Small intestine (tissue), 7 donors: Measurements from ENCODE around the gene MTA3. TPM values are rescaled to one million over a fixed set of nuclear protein-coding genes. Genes with fewer than 3 reads are reported as not detected.
"Not testable (repeated sequence)": the region's sequence is repeated elsewhere in the genome, so short reads cannot be mapped to it uniquely, and the experiment has no call there.

Source experiments
- DNase-seq, 2 donors: peaks; one replicate each; pipeline versions ENCODE4 v3.0.0 to v3.0.0-alpha.2; 2013
- FAIRE-seq: peaks from 2 replicates; lab custom pipeline; 2012; peaks lifted over from hg19 to GRCh38; lab: Jason Lieb, UNC
- H3K27ac ChIP-seq, 3 donors: one replicate each; pipeline ENCODE4 v1.5.1; 2013; ENCODE audit warnings: low read length in 2 of 3, mild to moderate bottlenecking in 2 of 3, control low read depth in 1 of 3, inconsistent platforms in 1 of 3, low read depth in 1 of 3, moderate library complexity in 1 of 3
- H3K27me3 ChIP-seq, 3 donors: one replicate each; pipeline ENCODE4 v1.6.1; 2013; ENCODE audit warnings: low read length in 3 of 3, inconsistent platforms in 1 of 3; ENCODE audit not compliant: control insufficient read depth in 3 of 3, insufficient read depth in 3 of 3
- H3K36me3 ChIP-seq, 3 donors: one replicate each; pipeline ENCODE4 v1.6.1; 2013; ENCODE audit warnings: low read length in 3 of 3, inconsistent platforms in 1 of 3, low read depth in 1 of 3, mild to moderate bottlenecking in 1 of 3, moderate library complexity in 1 of 3; ENCODE audit not compliant: control insufficient read depth in 3 of 3, insufficient read depth in 2 of 3
- H3K4me1 ChIP-seq, 3 donors: one replicate each; pipeline ENCODE4 v1.6.1; 2013; ENCODE audit warnings: low read length in 2 of 3, inconsistent platforms in 1 of 3, low read depth in 1 of 3, mild to moderate bottlenecking in 1 of 3, moderate library complexity in 1 of 3; ENCODE audit not compliant: control insufficient read depth in 3 of 3, insufficient read depth in 2 of 3
- H3K4me3 ChIP-seq, 3 donors: one replicate each; pipeline ENCODE4 v1.5.1; 2013; ENCODE audit warnings: low read length in 3 of 3, control low read depth in 1 of 3, inconsistent platforms in 1 of 3, low read depth in 1 of 3, mild to moderate bottlenecking in 1 of 3, moderate library complexity in 1 of 3
- H3K9me3 ChIP-seq, 2 donors: one replicate each; pipeline ENCODE4 v1.6.1; 2013; ENCODE audit warnings: low read depth in 1 of 2, low read length in 1 of 2; ENCODE audit not compliant: control insufficient read depth in 2 of 2, insufficient read depth in 1 of 2
- WGBS, 3 donors: extraction: QIAGEN DNeasy Blood & Tissue Kit; methylation state at CpG; one replicate each; pipeline ENCODE4 v1.1.7; 2013; 5-methylcytosine and 5-hydroxymethylcytosine counted together
- polyA plus RNA-seq, 4 donors: library from polyadenylated mRNA; stranded (reverse) in 3 of 4; unstranded in 1 of 4; fragments of 200-250 nt in 3 of 4; fragments of 120-200 nt in 1 of 4; gene quantifications; one replicate each; pipeline versions ENCODE4 v1.2.1 to v1.2.3, GENCODE V29; 2013
- donor health status: healthy with polysubstance abuse.
- donor health status: control.
- donor health status: control.
- donor health status: Bipolar disorder and iron deficiency.
- donor health status: healthy.

The MTA3 gene
- polyA plus RNA-seq, 4 donors: 16.6 to 41.1 (median 27.3) TPM

DNA sequence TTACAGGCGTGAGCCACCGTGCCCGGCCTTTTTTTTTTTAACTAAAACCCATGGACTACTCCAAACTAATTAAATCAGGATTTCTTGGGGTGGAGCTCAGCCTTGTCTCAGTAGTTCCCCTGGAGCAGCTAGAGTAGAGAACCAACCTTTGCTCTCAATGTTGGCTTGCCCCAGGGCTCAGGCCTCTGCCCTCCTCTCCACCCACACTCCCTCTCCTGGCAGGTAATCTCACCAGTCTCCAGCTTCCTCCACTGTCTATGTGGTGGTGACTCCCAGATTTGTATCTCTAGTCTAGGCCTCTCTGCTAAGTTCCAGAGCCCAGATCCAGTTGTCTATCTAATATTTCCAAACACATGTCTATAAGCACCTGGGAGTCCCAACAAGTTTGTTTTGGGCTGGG lies 9.6 kb upstream of the MTA3 start:
- Histone ChIP-seq H3K27ac (peak overlapping the region in 2 of 3 donors; percentile 12 to 42), H3K27me3 (no peaks in the 10 kb centered on the region), H3K4me3 (no peak overlapping the region), H3K36me3 (no peaks in the 10 kb centered on the region), H3K9me3 (no peaks in the 10 kb centered on the region), H3K4me1 (peaks cover 0 to 11% (median 4%) of the 10 kb centered on the region in 3 donors)
- FAIRE-seq (no peak), DNase-seq (peak; percentile 77 to 93)
- 25 to 76% (median 40%) methylated on average over 3 of the region's 3 CpGs for WGBS, 3 donors

DNA sequence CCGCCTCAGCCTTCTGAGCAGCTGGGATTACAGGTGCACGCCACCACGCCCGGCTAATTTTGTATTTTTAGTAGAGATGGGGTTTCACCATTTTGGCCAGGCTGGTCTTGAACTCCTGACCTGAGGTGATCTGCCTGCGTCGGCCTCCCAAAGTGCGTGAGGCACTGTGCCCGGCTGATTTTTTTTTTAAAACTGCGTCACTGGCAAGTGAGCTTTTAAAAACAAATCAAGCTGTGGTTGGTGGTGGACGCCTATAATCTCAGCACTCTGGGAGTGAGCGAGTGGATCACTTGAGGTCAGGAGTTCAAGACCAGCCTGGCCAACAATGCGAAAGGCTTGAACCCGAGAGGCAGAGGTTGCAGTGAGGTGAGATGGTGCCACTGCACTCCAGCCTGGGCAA lies 8.3 kb upstream of the MTA3 start:
- not testable (repeated sequence) for H3K27me3 ChIP-seq, H3K27ac ChIP-seq, FAIRE-seq, H3K9me3 ChIP-seq, DNase-seq, H3K4me3 ChIP-seq, H3K36me3 ChIP-seq
- peaks cover 0 to 11% (median 4%) of the 10 kb centered on the region in 3 donors for H3K4me1 ChIP-seq
- 86 to 90% (median 88%) methylated on average over 12 to 13 of the region's 13 CpGs for WGBS, 3 donors

DNA sequence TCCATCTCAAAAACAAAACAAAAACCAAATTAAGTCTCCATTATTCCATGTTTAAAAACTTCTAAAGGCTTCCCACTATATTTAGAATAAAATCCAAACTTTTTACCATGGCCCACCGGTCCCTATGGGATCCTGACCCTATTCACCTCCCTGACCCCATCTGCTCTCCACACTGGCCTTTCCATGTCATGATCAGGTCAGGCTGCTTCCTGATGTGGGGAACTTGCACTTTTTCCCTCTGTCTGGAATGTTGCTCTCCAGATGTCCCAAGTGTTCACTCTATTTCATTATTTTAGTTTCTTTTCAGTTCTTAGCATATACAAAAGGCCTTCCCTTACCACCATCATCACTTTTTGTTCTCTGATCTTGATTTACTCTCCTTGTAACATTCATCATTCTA lies 7.5 kb upstream of the MTA3 start:
- Histone ChIP-seq H3K27me3 (no peaks in the 10 kb centered on the region), H3K4me1 (peaks cover 0 to 11% (median 4%) of the 10 kb centered on the region in 3 donors), H3K36me3 (no peaks in the 10 kb centered on the region), H3K27ac (no peak overlapping the region), H3K9me3 (no peaks in the 10 kb centered on the region), H3K4me3 (no peak overlapping the region)
- FAIRE-seq: no peak
- WGBS, 3 donors: 65 to 92% (median 92%) methylated on average over 1 of the region's 1 CpG
- no peak for DNase-seq

DNA sequence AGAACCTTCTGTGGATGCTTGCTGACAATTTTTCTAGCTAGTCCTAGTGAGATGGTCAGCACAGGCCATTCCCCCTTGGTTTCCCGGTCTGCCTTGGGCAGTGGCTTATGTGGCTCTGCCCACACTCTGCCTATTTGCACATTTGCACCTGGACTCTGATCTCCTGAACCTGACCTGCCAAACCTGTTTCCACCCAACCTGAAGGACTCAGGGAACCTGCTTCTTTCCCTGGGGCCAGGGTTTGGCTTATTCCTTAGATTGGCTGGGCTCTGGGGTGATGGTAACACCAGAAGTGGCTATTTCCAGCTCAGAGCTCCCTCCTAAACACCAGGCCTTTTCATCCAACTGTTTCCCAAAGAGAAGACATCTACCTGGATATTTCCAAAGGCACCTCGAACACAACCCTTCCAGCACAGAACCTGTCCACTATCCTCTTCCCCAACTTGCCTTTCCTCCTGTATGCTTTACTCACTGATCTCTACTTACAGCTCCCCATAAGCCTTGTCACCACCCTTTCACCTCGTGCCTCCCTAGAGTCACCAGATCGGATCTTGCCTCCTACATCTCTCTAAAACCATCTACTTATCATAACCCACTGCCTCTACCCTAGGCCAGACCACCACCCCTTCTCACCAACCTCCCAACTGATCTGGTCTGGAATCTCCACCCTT lies 5.8 kb upstream of the MTA3 start:
- peak; percentile 77 to 92 for DNase-seq
- peaks cover 0 to 18% (median 4%) of the 10 kb centered on the region in 3 donors for H3K4me1 ChIP-seq
- no peak overlapping the region for H3K4me3 ChIP-seq
- peak overlapping the region in 2 of 3 donors; percentile 8 to 25 for H3K27ac ChIP-seq
- no peaks in the 10 kb centered on the region for H3K9me3 ChIP-seq
- no peaks in the 10 kb centered on the region for H3K36me3 ChIP-seq
- WGBS, 3 donors: 56 to 82% (median 66%) methylated on average over 4 of the region's 4 CpGs
- no peak for FAIRE-seq
- no peaks in the 10 kb centered on the region for H3K27me3 ChIP-seq

DNA sequence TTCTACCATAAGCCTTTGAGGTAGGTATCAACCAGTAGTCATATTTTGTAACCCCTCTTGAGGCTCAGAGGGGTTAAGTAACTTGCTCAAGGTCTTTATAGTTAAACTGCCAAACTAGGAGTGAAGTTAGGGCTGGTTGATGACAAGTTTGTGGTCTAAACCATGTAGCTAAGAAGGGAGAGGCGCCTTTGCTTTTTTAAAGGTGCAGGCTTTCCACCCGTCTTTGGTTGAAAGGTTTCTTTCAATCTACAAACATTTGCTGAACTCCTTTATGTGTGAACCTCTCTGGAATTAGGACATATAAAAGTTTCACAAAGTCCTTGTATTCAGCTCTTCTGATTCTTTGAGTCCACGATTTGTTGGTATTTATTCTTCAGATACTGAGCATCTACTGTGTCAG lies 2.4 kb upstream of the MTA3 start:
- Histone ChIP-seq H3K27me3 (no peaks in the 10 kb centered on the region), H3K9me3 (no peaks in the 10 kb centered on the region), H3K4me1 (peaks cover 0 to 34% (median 4%) of the 10 kb centered on the region in 3 donors), H3K4me3 (no peak overlapping the region), H3K36me3 (peaks cover 0 to 6% (median 0%) of the 10 kb centered on the region in 3 donors), H3K27ac (no peak overlapping the region)
- 78 to 87% (median 82%) methylated on average over 3 of the region's 3 CpGs for WGBS, 3 donors
- FAIRE-seq (no peak), DNase-seq (no peak)

DNA sequence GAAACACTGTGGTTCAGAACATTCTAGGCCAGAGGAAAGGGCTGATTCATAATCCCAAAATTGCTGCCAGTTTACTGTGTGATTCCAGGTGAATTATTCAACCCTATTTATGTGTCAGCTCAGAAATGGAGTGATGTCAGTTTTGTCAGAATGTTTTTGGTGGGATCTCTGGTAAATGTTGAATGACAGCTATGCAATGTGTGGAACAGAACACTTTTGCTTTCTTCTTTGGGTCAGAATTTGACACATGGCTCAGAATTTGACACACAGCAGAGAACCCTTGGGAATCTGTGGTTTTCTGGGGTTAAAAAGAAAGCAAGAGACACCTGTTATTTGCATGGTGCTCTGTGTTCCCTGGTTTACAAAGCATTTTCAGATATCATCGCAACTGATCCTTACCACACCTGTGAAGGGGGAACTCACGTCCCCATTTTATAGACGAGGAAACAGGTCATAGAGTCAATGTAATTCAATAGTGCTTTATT lies 1.6 kb upstream of the MTA3 start:
- no peaks in the 10 kb centered on the region for H3K9me3 ChIP-seq
- WGBS, 3 donors: 49 to 61% (median 59%) methylated on average over 3 of the region's 3 CpGs
- H3K27me3 ChIP-seq: no peaks in the 10 kb centered on the region
- FAIRE-seq: no peak
- H3K36me3 ChIP-seq: peaks cover 0 to 12% (median 0%) of the 10 kb centered on the region in 3 donors
- H3K4me1 ChIP-seq: peaks cover 0 to 31% (median 2%) of the 10 kb centered on the region in 3 donors
- H3K4me3 ChIP-seq: no peak overlapping the region
- peak overlapping the region in 1 of 3 donors; percentile 91 for H3K27ac ChIP-seq
- no peak for DNase-seq

DNA sequence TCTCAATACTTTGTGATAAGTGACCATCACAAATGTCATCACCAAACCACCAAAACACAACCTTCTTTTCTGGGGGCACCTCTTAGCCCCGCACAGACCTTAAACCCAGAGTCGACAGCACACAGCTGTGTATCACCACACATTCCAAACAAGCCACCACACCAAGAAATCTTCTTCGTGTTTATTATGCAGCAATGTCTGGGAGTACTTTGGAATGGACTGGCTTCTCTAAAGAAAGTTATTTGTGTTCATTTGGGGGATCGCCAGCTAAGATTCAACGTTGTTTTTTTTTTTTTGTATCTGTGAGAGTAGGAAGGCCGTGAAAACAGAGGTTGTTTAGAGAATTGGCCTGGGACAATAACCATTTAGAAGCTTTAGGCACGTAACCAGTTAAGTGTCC lies 1.1 kb upstream of the MTA3 start:
- Histone ChIP-seq H3K27me3 (no peaks in the 10 kb centered on the region), H3K9me3 (no peaks in the 10 kb centered on the region), H3K4me1 (peaks cover 0 to 28% (median 2%) of the 10 kb centered on the region in 3 donors), H3K36me3 (peaks cover 0 to 16% (median 0%) of the 10 kb centered on the region in 3 donors), H3K27ac (peak overlapping the region in 2 of 3 donors; percentile 69 to 91), H3K4me3 (no peak overlapping the region)
- no peak for FAIRE-seq
- 47 to 59% (median 49%) methylated on average over 7 of the region's 7 CpGs for WGBS, 3 donors
- peak in 1 of 2 donors; percentile 39 for DNase-seq

DNA sequence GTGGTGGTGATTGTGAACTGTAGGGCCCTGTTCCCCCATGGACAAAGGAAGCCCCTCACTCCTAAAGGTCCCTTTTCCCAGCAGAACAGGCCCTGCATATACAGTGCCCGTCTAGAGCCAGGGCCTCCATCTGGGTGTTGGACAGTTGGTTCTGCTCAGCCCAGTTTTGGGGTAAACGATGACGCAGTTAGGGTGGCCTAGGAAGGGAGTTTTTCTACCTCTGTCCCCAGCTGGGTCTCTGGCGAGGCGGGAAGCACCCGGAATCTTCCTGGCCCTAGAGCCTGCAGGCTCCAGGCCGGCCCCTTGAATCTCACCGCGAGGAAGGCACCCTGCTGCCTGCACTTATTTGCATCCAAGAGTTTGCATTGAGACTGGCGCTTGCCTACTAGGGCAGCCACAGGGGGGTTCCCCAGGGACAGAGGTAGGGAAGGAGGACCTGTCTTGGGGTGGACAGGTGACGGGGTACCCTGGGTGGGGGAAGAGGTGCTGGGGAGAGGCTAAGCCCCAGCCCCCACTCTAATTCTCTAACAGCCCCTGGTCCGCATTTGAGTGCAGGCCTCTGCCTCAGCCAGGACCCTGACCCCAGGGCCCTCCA lies 529 bp upstream of the MTA3 start:
- Histone ChIP-seq H3K9me3 (no peaks in the 10 kb centered on the region), H3K4me3 (peak overlapping the region; percentile 26 to 92 (median 89)), H3K4me1 (peaks cover 0 to 23% (median 0%) of the 10 kb centered on the region in 3 donors), H3K27ac (peak overlapping the region in 2 of 3 donors; percentile 69 to 91), H3K27me3 (no peaks in the 10 kb centered on the region), H3K36me3 (peaks cover 0 to 20% (median 0%) of the 10 kb centered on the region in 3 donors)
- 30 to 36% (median 36%) methylated on average over 11 to 12 of the region's 12 CpGs for WGBS, 3 donors
- FAIRE-seq (no peak), DNase-seq (peak; percentile 37 to 70)
